GM18517 (cell line): ENCODE results near the gene MGAT4B.
A peak's percentile ranks its signal among the peaks of the same experiment; 100 is the strongest.

Experiments used
- ATAC-seq: cut with Tn5 transposase; IDR thresholded peaks from one replicate; pipeline ENCODE4 v1.9.1; 2021; ENCODE audit warnings: mild to moderate bottlenecking, moderate library complexity; ENCODE audit not compliant: unreplicated experiment

MGAT4B gene

GRCh38 chr5:179773686-179774040 is 33.0 kb downstream of the MGAT4B start:
- ATAC-seq = no peak

DNA sequence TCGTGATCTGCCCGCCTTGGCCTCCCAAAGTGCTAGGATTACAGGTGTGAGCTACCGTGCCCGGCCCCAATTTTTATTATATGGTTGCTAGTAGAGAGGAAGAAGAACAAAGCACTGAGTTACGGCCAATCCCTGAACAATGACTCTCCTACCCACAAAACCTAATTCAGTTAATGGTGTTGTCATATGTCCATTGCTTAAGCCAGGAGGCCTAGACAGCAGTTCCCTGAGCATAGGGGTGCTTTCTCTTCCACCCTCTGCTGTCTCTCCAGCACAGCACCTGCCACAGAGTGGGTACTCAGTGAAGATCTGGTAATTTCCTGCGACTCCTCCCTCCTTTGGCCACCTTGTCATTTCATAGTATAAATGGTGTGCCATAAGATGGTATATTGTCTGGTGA is 34.3 kb downstream of the MGAT4B start:
- no peak for ATAC-seq

- ATAC-seq = no peak
Measured at GRCh38 chr5:179771311-179771895, 35.3 kb downstream of the MGAT4B start.

DNA sequence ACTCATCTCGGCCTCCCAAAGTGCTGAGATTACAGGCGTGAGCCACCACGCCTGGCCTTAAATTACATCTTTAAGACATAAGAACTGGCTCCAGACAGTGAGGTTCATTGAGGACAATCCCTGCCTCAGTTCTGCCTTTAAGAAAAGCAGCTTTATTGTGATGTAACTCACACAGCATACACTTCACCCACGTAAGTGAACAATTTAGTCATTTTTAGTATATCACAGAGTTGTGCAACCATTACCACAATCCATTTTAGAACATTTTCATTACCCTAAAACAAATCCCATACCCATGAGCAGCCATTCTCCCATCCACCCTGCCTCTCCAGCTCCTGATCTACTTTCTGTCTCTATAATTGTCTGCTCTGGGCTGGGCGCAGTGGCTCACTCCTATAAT is 36.9 kb downstream of the MGAT4B start:
- ATAC-seq = no peak

GRCh38 chr5:179769271-179769670 is 37.4 kb downstream of the MGAT4B start:
- ATAC-seq = no peak

DNA sequence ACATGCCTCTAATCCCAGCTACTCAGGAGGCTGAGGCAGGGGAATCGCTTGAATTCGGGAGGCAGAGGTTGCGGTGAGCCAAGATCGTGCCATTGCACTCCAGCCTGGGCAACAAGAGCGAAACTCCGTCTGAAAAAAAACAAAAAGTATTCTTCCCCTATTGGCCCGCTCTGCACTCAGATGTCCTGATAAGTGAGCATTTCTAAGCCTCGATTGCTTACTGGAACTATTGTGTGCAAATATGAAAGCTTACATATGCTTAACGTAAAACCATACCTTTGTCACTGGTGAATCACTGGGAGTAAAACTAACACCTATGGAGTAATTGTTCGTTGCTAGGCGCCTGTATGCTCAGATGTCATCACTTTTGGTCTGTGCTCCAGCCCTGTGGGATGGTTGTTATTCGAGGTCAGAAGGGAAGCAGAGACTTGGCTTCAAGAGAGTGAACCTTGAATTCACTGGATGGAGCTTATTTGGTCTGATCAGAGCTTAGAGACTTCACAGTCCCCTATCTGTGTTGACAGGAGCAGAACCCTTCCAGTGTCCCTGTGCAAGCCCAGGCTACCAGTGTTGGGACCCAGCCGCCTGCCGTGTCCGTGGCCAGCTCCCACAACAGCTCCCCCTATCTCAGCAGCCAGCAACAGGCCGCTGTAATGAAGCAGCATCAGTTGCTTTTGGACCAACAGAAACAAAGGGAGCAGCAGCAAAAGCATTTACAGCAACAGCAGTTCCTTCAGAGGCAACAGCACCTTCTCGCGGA is 38.2 kb downstream of the MGAT4B start:
- no peak for ATAC-seq

DNA sequence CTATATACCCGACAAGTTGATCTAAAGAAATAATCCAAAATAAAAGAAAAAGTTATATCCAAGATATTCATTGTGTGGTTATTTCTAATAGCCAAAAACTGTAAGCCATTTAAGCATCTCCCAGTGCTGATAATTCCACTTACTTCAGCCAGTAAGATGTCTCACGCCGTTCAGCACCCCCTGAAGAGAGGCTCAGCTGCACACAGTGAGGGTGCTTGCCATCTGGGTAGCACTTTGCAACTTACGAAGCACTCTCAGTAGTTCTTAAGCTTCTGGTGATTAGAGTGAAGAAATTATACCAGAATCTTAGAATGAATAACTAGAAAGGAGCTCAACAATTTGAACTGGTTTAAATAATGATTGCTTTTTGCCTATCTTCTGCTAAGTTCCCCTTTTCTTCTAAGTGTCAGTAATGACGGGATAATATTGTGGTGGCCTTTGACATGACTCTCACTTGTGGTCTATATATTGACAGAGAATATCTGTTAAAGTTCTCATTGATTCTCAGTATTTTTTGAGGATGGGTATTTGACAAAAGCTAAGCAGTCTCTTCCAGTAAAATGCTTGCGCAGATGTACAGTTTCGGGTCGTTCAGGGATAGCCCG is 39.1 kb downstream of the MGAT4B start:
- no peak for ATAC-seq

- ATAC-seq = no peak
Measured at GRCh38 chr5:179766726-179767455, 39.8 kb downstream of the MGAT4B start.

- no peak for ATAC-seq
Measured at GRCh38 chr5:179766021-179766725, 40.5 kb downstream of the MGAT4B start.

DNA sequence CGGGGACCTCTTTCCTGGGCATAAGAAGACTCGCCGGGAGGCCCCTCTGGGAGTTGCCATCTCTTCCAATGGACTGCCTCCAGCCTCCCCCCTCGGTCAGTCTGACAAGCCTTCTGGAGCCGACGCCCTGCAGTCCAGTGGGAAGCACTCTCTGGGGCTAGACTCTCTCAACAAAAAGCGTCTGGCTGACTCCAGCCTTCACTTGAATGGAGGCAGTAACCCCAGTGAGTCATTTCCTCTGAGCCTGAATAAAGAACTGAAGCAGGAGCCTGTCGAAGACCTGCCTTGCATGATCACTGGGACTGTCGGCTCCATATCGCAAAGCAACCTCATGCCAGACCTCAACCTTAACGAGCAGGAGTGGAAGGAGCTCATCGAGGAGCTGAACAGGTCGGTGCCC is 41.3 kb downstream of the MGAT4B start:
- no peak for ATAC-seq

GRCh38 chr5:179764056-179764455 is 42.6 kb downstream of the MGAT4B start:
- ATAC-seq = no peak

- ATAC-seq = no peak
Measured at GRCh38 chr5:179763215-179763945, 43.3 kb downstream of the MGAT4B start.

- ATAC-seq = no peak
Measured at GRCh38 chr5:179762781-179763176, 43.9 kb downstream of the MGAT4B start.

- ATAC-seq = no peak
Measured at GRCh38 chr5:179762079-179762780, 44.4 kb downstream of the MGAT4B start.

- peak; percentile 45 for ATAC-seq
Measured at GRCh38 chr5:179759581-179760551, 46.8 kb downstream of the MGAT4B start.

DNA sequence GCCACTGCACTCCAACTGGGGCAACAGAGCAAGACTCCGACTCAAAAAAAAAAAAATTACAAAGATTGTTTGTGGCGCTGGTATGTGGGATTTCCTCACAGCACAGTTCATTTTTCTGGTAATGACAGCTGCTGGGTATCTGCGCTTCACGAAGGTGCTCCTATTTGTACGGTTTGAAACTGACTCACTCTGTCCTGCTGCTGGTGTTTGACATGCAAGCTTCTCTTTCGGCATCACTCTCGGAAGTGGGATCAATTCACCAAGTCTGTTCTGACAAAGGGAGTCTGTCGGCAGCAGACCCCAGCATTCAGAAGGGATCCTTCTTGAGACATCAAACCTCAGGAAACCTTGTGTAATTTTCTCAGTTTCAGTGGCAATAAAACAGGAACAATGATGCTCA is 47.7 kb downstream of the MGAT4B start:
- no peak for ATAC-seq

DNA sequence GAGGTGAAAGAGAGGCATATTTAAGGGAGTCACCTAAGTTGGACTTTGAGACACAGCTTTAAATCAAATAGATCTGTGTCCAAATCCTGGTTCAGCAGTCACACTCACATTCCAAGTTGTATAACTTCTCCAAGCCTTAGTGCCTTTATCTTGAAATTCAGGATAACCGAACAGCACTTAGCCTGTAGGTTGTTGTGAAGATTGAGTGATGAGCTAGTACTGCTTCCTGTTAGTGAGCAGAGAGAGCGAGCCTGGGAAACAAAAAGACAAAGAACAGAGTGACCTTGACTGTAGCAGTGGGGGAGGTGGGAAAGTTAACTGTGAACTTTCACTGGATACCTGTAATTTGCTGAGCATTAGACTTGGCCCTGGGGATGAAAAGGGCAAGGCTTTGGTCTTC is 51.6 kb downstream of the MGAT4B start:
- ATAC-seq = no peak

GRCh38 chr5:179753971-179754370 is 52.7 kb downstream of the MGAT4B start:
- no peak for ATAC-seq
